ENCODE data around the gene ACTRT2.

The ACTRT2 gene

DNA sequence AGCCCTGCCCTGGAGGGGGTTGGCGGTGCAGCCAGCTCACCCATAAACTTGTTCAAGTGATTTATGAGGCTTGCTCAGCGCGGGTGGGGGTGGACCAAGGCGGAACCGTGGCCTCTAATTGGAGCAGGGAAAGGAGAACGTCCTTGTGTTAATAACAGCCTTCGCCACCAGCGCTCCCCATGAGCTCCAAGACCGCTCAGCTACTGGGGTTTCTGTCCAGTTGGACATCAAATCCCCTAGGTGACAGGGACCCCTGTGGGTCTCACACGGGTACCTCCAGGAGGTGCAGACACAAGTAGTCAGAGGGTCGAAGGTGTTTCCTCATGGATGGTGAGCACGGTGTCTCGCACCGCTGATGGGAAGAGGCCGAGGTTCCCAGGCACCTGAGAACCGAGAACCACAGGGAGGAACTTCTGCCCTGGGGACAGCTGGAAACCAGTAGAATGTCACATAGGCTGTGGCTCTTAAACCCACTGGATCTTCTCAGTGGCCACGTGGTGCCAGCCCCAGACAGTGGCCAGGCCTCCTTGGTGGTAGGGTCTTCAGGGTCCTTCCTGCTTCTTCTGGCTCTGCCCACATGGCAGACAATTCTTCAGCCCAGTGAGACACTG lies 3.7 kb upstream of the ACTRT2 start:
- H3K9me3 ChIP-seq (ENCODE audit: control insufficient read depth in 5 of 5, low read length in 5 of 5), result no peaks in the 10 kb centered on the region
- H3K27me3 ChIP-seq (ENCODE audit: control insufficient read depth in 5 of 5, insufficient read depth in 4 of 5, low read length in 5 of 5), result peaks cover 9 to 59% (median 38%) of the 10 kb centered on the region in 5 donors
- peaks cover 0 to 8% (median 5%) of the 10 kb centered on the region in 5 donors for H3K4me1 ChIP-seq (ENCODE audit: control insufficient read depth in 5 of 5, insufficient read depth in 5 of 5, low read length in 5 of 5)
- H3K9ac ChIP-seq (ENCODE audit: low read length in 5 of 5), result no peak overlapping the region
- no peak overlapping the region for H3K27ac ChIP-seq (ENCODE audit: low read depth, low read length)
- no peak overlapping the region for H3K4me3 ChIP-seq (ENCODE audit: low read depth in 1 of 5, low read length in 5 of 5)
- no peaks in the 10 kb centered on the region for H3K36me3 ChIP-seq (ENCODE audit: control insufficient read depth in 5 of 5, insufficient read depth in 5 of 5, low read length in 5 of 5)

DNA sequence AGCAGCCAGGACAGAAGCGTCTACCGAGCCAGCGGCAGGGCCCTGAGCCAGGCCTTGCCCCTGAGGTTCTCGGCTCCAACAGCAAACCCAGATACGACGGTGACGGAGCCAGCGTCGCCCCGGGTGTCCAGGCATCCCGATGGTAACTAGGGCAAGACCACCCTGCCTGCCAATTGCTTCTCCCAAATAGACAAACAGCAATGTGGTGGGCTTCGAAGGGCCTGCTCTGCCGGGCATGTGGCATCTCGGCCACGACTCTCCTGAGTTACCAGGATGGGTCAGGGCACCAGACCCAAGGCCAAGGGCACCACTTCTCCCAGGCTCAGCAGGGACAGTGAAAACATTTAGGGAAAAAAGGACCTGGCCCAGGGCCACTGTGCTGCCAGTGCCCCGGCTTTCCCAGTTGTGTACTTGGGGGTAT lies 3.2 kb upstream of the ACTRT2 start:
- H3K36me3 ChIP-seq (ENCODE audit: control insufficient read depth in 5 of 5, insufficient read depth in 5 of 5, low read length in 5 of 5), result no peaks in the 10 kb centered on the region
- H3K4me1 ChIP-seq (ENCODE audit: control insufficient read depth in 5 of 5, insufficient read depth in 5 of 5, low read length in 5 of 5), result peaks cover 0 to 2% (median 0%) of the 10 kb centered on the region in 5 donors
- H3K27ac ChIP-seq (ENCODE audit: low read depth, low read length), result no peak overlapping the region
- peaks cover 6 to 58% (median 33%) of the 10 kb centered on the region in 5 donors for H3K27me3 ChIP-seq (ENCODE audit: control insufficient read depth in 5 of 5, insufficient read depth in 4 of 5, low read length in 5 of 5)
- no peak overlapping the region for H3K4me3 ChIP-seq (ENCODE audit: low read depth in 1 of 5, low read length in 5 of 5)
- no peak overlapping the region for H3K9ac ChIP-seq (ENCODE audit: low read length in 5 of 5)
- H3K9me3 ChIP-seq (ENCODE audit: control insufficient read depth in 5 of 5, low read length in 5 of 5), result no peaks in the 10 kb centered on the region

DNA sequence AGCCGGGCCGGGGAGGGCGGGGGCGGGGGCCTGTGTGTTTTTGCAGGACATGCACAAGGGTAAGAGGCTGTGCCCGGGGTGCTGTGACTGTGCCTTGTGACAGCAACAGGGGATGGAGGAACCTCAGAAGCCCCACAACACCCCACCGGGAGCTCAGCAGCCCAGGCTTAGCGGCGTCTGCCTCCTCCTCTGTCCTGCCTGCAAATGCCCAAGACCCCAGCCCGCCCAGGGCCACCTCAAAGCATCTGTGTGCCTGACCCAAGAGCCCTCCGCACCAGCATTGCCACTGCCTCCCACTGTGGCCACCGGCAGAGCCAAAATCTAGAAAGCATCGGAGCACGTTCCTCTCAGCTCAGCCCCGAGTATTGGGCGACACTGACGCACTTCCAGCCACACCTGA lies 2.7 kb upstream of the ACTRT2 start:
- no peak overlapping the region for H3K9ac ChIP-seq (ENCODE audit: low read length in 5 of 5)
- peaks cover 6 to 53% (median 29%) of the 10 kb centered on the region in 5 donors for H3K27me3 ChIP-seq (ENCODE audit: control insufficient read depth in 5 of 5, insufficient read depth in 4 of 5, low read length in 5 of 5)
- no peaks in the 10 kb centered on the region for H3K36me3 ChIP-seq (ENCODE audit: control insufficient read depth in 5 of 5, insufficient read depth in 5 of 5, low read length in 5 of 5)
- H3K4me1 ChIP-seq (ENCODE audit: control insufficient read depth in 5 of 5, insufficient read depth in 5 of 5, low read length in 5 of 5), result no peaks in the 10 kb centered on the region
- H3K9me3 ChIP-seq (ENCODE audit: control insufficient read depth in 5 of 5, low read length in 5 of 5), result no peaks in the 10 kb centered on the region
- no peak overlapping the region for H3K4me3 ChIP-seq (ENCODE audit: low read depth in 1 of 5, low read length in 5 of 5)
- H3K27ac ChIP-seq (ENCODE audit: low read depth, low read length), result no peak overlapping the region

DNA sequence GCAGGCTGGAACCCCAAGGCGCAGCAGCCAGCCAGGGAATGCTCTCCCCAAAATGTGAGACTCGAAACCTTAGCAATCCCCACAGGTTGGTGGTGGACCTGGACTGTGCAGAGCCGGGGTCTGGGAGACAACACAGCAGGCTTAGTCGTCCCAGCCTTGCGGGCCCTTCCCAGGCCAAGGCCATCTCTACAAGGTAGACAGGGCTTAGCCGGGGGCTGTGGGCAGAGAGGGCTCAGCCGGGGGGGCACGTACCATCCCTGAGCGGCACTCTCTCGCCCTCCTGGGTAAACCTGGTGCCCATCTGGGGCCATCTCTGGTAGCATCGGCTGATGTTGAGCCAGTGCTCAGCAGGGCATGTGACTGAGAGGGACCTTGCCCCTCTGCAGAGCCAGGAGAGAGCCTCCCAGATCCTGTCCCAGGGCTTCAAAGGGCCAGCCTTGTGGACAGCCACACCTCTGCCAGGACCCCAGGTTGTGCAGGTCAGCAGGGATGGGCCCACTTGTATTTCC lies 2.2 kb upstream of the ACTRT2 start:
- Histone ChIP-seq H3K36me3 (ENCODE audit: control insufficient read depth in 5 of 5, insufficient read depth in 5 of 5, low read length in 5 of 5) (no peaks in the 10 kb centered on the region), H3K4me3 (ENCODE audit: low read depth in 1 of 5, low read length in 5 of 5) (no peak overlapping the region), H3K9ac (ENCODE audit: low read length in 5 of 5) (no peak overlapping the region), H3K27me3 (ENCODE audit: control insufficient read depth in 5 of 5, insufficient read depth in 4 of 5, low read length in 5 of 5) (peaks cover 6 to 54% (median 24%) of the 10 kb centered on the region in 5 donors), H3K9me3 (ENCODE audit: control insufficient read depth in 5 of 5, low read length in 5 of 5) (no peaks in the 10 kb centered on the region), H3K4me1 (ENCODE audit: control insufficient read depth in 5 of 5, insufficient read depth in 5 of 5, low read length in 5 of 5) (no peaks in the 10 kb centered on the region), H3K27ac (ENCODE audit: low read depth, low read length) (no peak overlapping the region)

DNA sequence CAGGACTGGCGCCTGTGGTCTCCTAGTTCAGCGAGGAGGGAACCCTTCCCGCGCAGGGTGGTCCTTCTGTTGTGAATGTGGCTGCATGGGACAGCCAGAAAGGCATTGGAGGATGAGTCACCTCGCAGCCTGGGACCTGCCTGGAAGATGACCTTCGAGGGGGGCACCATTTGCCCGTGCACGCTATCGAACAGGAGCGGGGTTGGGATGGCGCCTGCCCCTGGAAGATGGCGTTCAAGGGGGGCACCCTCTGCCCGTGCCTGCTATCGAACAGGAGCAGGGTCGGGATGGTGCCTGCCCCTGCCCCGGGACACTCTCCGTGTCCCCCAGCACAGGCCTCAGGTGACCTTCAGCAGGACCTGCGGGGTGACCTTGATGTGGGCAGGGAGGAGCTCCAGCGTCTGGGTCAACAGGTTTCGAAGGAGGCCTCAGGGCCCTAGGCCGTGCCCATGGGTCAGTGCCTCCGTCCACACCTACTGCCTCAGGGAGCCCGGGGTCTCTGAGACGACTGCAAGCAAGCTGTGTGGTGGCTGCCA lies 1.7 kb upstream of the ACTRT2 start:
- no peaks in the 10 kb centered on the region for H3K4me1 ChIP-seq (ENCODE audit: control insufficient read depth in 5 of 5, insufficient read depth in 5 of 5, low read length in 5 of 5)
- peaks cover 6 to 50% (median 22%) of the 10 kb centered on the region in 5 donors for H3K27me3 ChIP-seq (ENCODE audit: control insufficient read depth in 5 of 5, insufficient read depth in 4 of 5, low read length in 5 of 5)
- no peaks in the 10 kb centered on the region for H3K36me3 ChIP-seq (ENCODE audit: control insufficient read depth in 5 of 5, insufficient read depth in 5 of 5, low read length in 5 of 5)
- no peaks in the 10 kb centered on the region for H3K9me3 ChIP-seq (ENCODE audit: control insufficient read depth in 5 of 5, low read length in 5 of 5)
- H3K27ac ChIP-seq (ENCODE audit: low read depth, low read length), result no peak overlapping the region
- no peak overlapping the region for H3K4me3 ChIP-seq (ENCODE audit: low read depth in 1 of 5, low read length in 5 of 5)
- no peak overlapping the region for H3K9ac ChIP-seq (ENCODE audit: low read length in 5 of 5)

DNA sequence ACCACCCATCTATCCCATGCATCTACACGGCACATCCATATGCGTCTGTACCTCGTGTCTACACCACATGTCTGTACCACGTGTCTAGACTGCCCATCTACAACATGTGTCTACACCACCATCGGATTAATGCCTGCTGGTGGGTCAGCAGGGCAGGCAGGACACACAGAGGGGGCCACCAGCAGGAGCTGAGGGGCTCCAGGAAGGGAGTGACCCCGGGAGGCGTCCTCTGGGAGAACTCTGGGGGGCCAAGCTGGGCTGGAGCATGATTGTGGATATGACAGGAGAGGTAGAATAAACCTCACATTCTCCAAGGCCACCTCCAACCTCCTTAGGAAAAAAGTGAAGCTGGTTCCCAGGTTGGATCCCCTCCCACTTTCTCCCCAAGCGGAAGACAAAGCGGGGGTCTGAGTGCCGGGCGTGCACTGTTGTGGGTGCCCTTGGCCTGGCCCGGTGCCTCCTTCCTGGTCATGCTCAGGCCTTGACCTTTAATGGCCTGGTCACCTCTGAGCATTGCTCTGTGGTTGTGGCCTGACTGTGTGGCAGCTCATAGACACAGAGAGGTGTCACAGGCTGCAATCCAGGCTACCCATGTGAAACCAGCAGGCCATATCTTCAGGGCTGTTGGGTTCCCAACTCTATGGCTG lies 881 bp upstream of the ACTRT2 start:
- Histone ChIP-seq H3K9me3 (ENCODE audit: control insufficient read depth in 5 of 5, low read length in 5 of 5) (no peaks in the 10 kb centered on the region), H3K36me3 (ENCODE audit: control insufficient read depth in 5 of 5, insufficient read depth in 5 of 5, low read length in 5 of 5) (no peaks in the 10 kb centered on the region), H3K4me1 (ENCODE audit: control insufficient read depth in 5 of 5, insufficient read depth in 5 of 5, low read length in 5 of 5) (no peaks in the 10 kb centered on the region), H3K27me3 (ENCODE audit: control insufficient read depth in 5 of 5, insufficient read depth in 4 of 5, low read length in 5 of 5) (peaks cover 0 to 42% (median 17%) of the 10 kb centered on the region in 5 donors), H3K27ac (ENCODE audit: low read depth, low read length) (no peak overlapping the region), H3K4me3 (ENCODE audit: low read depth in 1 of 5, low read length in 5 of 5) (no peak overlapping the region), H3K9ac (ENCODE audit: low read length in 5 of 5) (no peak overlapping the region)

DNA sequence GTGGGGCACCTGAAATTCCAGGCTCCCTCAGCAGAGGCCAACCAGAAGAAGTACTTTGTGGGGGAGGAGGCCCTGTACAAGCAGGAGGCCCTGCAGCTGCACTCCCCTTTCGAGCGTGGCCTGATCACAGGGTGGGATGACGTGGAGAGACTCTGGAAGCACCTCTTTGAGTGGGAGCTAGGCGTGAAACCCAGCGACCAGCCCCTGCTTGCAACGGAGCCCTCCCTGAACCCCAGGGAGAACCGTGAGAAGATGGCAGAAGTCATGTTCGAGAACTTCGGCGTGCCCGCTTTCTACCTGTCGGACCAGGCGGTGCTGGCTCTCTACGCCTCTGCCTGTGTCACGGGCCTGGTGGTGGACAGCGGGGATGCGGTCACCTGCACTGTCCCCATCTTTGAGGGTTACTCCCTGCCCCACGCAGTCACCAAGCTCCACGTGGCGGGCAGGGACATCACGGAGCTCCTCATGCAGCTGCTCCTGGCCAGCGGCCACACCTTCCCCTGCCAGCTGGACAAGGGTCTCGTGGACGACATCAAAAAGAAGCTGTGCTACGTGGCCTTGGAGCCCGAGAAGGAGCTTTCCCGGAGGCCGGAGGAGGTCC lies 634 bp downstream of the ACTRT2 start:
- H3K4me1 ChIP-seq (ENCODE audit: control insufficient read depth in 5 of 5, insufficient read depth in 5 of 5, low read length in 5 of 5), result no peaks in the 10 kb centered on the region
- no peaks in the 10 kb centered on the region for H3K36me3 ChIP-seq (ENCODE audit: control insufficient read depth in 5 of 5, insufficient read depth in 5 of 5, low read length in 5 of 5)
- no peak overlapping the region for H3K4me3 ChIP-seq (ENCODE audit: low read depth in 1 of 5, low read length in 5 of 5)
- peaks cover 0 to 38% (median 11%) of the 10 kb centered on the region in 5 donors for H3K27me3 ChIP-seq (ENCODE audit: control insufficient read depth in 5 of 5, insufficient read depth in 4 of 5, low read length in 5 of 5)
- no peak overlapping the region for H3K27ac ChIP-seq (ENCODE audit: low read depth, low read length)
- no peaks in the 10 kb centered on the region for H3K9me3 ChIP-seq (ENCODE audit: control insufficient read depth in 5 of 5, low read length in 5 of 5)
- H3K9ac ChIP-seq (ENCODE audit: low read length in 5 of 5), result no peak overlapping the region

DNA sequence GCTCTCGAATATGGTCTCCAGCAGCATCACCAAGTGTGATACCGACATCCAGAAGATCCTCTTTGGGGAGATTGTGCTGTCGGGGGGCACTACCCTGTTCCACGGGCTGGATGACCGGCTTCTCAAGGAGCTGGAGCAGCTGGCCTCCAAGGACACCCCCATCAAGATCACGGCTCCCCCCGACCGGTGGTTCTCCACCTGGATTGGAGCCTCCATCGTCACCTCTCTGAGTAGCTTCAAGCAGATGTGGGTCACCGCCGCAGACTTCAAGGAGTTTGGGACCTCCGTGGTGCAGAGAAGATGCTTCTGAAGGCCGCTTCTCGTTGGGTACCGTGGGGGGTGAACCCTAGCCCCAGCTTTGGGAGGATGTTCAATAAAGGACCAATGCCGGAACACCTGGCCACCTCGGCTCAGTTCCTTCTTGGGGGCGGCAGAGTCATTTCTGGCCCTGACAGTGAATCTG lies 1.3 kb downstream of the ACTRT2 start:
- H3K4me3 ChIP-seq (ENCODE audit: low read depth in 1 of 5, low read length in 5 of 5), result no peak overlapping the region
- no peaks in the 10 kb centered on the region for H3K4me1 ChIP-seq (ENCODE audit: control insufficient read depth in 5 of 5, insufficient read depth in 5 of 5, low read length in 5 of 5)
- H3K9ac ChIP-seq (ENCODE audit: low read length in 5 of 5), result no peak overlapping the region
- H3K9me3 ChIP-seq (ENCODE audit: control insufficient read depth in 5 of 5, low read length in 5 of 5), result no peaks in the 10 kb centered on the region
- no peak overlapping the region for H3K27ac ChIP-seq (ENCODE audit: low read depth, low read length)
- no peaks in the 10 kb centered on the region for H3K36me3 ChIP-seq (ENCODE audit: control insufficient read depth in 5 of 5, insufficient read depth in 5 of 5, low read length in 5 of 5)
- H3K27me3 ChIP-seq (ENCODE audit: control insufficient read depth in 5 of 5, insufficient read depth in 4 of 5, low read length in 5 of 5), result peaks cover 0 to 32% (median 9%) of the 10 kb centered on the region in 5 donors

DNA sequence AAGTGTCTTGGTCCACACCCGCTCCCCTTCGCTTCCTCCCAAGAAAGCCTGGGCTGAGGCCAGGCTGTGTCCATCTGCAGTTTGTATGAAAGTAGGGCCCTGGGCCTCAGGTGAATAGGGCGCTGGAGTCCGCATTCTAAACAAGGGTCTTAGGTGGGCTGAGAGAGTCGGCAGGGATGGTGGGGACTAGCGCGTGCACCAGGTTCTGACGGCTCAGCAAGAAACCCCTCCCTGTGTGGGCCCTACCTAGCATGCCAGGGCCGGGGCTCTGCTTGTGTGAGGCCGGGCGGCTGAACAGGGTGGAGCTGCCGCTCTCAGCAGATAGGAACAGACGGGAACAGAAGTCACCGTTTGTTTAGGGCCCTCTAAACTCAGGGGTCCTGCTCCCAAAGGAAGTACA lies 1.7 kb downstream of the ACTRT2 start:
- no peaks in the 10 kb centered on the region for H3K9me3 ChIP-seq (ENCODE audit: control insufficient read depth in 5 of 5, low read length in 5 of 5)
- no peak overlapping the region for H3K27ac ChIP-seq (ENCODE audit: low read depth, low read length)
- no peak overlapping the region for H3K4me3 ChIP-seq (ENCODE audit: low read depth in 1 of 5, low read length in 5 of 5)
- H3K9ac ChIP-seq (ENCODE audit: low read length in 5 of 5), result no peak overlapping the region
- no peaks in the 10 kb centered on the region for H3K4me1 ChIP-seq (ENCODE audit: control insufficient read depth in 5 of 5, insufficient read depth in 5 of 5, low read length in 5 of 5)
- H3K27me3 ChIP-seq (ENCODE audit: control insufficient read depth in 5 of 5, insufficient read depth in 4 of 5, low read length in 5 of 5), result peaks cover 0 to 28% (median 6%) of the 10 kb centered on the region in 5 donors
- no peaks in the 10 kb centered on the region for H3K36me3 ChIP-seq (ENCODE audit: control insufficient read depth in 5 of 5, insufficient read depth in 5 of 5, low read length in 5 of 5)

DNA sequence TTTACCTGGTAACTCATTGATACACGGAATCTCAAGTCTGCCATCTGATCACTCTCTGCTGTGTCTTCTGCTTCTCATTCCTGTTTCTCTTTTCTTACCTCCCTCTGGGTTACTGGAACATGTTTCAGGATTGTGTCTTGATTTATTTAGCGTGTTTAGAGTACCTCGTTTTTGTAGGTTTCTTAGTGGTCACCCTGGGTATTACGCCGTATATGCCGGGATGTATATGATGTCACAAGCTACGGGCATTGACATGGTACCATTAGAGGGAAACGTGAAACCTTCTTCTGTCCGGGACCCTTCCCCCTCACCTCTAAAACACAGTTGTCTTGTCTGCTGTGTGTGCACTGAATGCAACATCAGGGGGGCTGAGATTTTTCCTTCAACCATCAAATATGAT lies 2.8 kb downstream of the ACTRT2 start:
- Histone ChIP-seq H3K4me3 (ENCODE audit: low read depth in 1 of 5, low read length in 5 of 5) (no peak overlapping the region), H3K27me3 (ENCODE audit: control insufficient read depth in 5 of 5, insufficient read depth in 4 of 5, low read length in 5 of 5) (peaks cover 0 to 23% (median 0%) of the 10 kb centered on the region in 5 donors), H3K27ac (ENCODE audit: low read depth, low read length) (no peak overlapping the region), H3K36me3 (ENCODE audit: control insufficient read depth in 5 of 5, insufficient read depth in 5 of 5, low read length in 5 of 5) (no peaks in the 10 kb centered on the region), H3K9ac (ENCODE audit: low read length in 5 of 5) (no peak overlapping the region), H3K4me1 (ENCODE audit: control insufficient read depth in 5 of 5, insufficient read depth in 5 of 5, low read length in 5 of 5) (no peaks in the 10 kb centered on the region), H3K9me3 (ENCODE audit: control insufficient read depth in 5 of 5, low read length in 5 of 5) (no peaks in the 10 kb centered on the region)
